Measurements from ENCODE around the gene UROS. TPM values are rescaled to one million over a fixed set of nuclear protein-coding genes. Genes with fewer than 3 reads are reported as not detected.

UROS gene
- total RNA-seq, 1 experiment from 2014 or later = 116 TPM

DNA sequence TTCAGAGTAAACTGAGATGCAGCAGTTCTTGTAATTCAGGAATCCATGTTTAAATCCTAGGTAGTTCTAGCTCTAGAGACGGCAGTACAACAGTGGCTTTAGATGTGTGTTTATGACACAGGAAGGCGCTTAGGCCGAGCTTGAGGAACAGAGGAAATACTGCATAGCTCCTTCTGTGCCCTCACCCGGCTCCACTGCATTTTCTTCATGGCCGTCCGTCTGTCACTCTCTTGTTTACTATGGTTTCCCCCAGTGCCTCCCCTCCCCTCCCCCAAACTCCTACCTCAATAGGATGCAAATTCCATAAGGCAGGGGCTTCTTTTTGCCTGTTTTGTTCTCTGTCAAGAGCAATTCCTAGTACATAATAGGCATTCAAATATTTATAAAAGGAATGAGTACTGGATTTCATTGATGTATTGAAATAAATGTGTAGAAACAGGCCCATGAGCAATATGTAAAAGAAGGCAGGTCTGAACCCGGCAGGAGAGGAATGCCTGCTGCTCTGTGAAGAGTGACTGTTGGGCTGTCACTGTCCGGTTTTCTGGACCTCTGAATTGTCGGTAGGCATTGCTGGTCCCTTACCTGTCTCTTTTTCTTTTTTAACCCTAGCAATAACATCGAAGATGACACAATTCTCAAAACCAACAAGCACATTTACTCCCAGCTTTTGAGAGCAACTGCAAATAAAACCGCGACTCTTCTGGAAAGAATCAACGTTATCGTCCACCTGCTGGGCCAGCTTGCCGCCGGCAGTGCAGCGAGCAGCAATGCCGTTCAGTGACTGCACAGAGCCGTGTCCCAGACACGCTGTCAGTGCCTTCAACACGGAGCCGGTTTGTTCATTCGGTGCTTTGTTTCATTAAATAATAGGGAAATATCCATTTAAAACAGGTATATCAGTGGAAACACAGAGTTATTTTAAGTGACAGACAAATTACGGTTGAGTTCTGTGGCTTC lies 60.1 kb downstream of the UROS start:
- DNase-seq (ENCODE audit: low spot score) = no peak

DNA sequence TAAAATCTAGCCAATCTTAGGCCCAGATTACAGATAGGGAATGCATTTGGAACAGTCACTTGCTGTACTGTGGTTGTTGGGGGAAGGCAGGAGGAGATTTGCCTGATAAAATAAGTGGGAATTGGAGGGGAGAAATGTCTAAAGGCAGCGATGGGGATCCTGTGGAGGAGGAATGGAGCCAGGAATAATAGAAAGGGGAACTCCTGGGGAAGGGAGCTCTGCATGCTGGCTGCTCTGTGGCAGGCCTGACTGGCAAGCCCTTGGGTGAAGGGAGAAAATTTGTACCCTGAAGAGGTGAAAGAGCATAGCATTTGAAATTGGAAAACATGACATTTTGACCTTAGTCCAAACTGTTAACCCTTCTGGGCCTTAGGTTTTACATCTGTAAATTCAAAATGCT lies 61.1 kb downstream of the UROS start:
- no peak for DNase-seq (ENCODE audit: low spot score)

DNA sequence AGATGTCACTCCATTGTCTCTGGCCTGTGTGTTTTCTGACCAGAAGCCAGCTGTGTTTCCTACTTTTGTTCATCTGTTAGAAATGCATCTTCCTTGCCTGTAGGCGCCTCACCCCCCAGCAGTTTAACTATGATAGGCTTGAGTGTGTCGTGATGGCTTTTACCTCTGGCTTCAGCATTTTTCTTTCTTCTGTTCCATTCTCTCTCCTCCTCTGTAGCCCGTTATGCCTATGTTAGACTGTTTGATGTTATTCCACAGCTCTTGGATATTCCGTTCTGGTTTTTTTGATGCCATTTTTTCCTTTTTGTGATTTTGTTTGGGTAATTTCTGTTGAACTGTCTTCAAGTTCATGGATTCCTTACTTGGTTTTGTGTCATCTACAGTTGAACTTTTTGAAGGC lies 65.3 kb downstream of the UROS start:
- no peak for DNase-seq (ENCODE audit: low spot score)

DNA sequence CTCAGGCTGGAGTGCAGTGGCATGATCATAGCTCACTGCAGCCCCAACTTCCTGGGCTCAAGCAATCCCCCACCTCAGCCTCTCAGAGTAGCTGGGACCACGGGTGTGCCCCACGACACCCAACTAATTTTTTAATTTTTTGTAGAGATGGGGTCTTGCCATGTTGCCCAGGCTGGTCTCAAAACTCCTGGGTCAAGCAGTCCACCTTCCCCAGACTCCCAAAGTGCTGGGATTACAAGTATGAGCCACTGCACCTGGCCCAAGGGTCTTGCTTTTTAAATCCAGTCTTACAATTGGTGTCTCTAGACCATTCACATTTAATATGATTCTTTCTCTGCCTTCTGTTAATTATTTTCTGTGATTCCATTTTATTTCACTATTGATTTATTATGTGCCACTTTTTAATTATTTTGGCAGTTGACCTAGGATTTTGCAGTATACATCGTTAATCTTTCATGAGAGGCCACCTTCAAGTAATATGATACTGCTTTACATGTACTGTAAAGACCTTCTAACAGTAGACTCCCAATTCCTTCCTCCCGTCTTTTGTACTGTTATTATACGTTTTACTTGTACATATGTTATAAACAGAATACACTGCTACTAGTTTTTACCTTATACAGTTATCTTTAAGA lies 66.1 kb downstream of the UROS start:
- DNase-seq (ENCODE audit: low spot score) = no peak

DNA sequence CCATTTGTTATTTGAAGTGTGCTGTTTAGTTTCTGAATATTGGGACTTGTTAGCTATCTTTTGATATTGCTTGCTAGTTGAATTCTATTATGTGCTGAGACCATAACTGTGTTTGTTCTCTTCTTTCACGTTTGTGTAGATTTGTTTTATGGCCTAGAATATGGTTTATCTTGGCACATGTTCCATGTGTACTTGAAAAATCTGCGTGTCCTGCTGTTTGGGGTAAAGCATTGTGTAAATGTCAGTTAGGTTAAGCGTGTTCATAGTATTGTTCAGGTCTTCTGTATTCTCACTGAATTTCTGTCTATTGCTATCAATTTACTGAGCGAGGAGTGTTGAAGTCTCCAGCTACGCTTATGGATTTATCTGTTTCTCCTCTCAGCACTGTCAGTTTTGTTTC lies 66.9 kb downstream of the UROS start:
- no peak for DNase-seq (ENCODE audit: low spot score)

DNA sequence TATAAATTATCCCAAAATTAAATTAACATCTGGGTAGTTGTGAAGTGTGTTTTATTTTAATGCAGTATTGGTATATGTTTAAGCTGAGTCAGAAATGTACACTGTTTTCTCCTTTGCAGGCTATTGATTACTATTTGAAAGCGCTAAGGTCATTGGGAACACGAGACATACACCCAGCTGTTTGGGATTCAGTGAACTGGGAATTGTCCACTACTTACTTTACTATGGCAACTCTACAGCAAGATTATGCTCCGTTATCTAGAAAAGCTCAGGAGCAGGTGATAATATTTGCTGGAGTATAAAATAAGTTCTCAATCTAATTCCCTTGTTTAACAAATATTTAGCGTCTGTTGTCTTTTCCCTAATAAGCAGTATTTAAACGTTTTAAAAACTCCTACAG lies 75.6 kb downstream of the UROS start:
- no peak for DNase-seq (ENCODE audit: low spot score)

DNA sequence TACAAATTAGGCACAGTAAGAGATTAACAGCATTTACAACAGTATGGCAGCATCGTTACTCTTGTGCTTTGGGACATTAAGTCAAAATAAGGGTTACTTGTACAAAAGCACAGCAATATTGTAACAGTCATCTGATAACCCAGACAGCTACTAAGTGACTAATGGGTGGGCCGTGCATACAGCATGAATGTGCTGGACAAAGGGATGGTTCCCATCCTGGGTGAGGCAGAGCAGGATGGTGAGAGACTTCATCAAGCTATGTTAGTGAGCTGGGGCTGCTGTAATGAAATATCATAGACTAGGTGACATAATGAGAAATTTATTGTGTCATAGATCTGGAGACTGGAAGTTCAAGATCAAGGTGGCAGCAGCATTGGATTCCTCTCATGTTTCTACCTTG lies 78.1 kb downstream of the UROS start:
- DNase-seq (ENCODE audit: low spot score) = no peak

DNA sequence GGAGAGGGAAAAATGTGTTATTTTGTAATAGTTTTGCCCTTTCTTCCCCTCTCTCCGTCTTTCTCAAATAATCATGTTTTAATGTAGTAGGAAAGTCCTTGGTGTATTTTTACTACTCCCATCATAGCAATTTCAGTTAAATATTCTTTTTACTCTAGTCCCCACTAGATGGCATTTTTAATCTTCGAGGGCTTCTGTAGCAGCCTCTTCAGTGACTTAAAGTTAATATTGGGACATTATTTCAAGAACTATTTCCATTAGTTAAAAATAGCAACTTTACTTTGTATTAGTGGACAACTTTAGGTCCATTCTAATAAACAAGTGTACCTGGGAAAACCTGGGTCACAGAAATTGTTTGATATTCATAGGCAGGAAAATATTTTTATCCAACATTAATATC lies 80.6 kb downstream of the UROS start:
- DNase-seq (ENCODE audit: low spot score) = no peak

DNA sequence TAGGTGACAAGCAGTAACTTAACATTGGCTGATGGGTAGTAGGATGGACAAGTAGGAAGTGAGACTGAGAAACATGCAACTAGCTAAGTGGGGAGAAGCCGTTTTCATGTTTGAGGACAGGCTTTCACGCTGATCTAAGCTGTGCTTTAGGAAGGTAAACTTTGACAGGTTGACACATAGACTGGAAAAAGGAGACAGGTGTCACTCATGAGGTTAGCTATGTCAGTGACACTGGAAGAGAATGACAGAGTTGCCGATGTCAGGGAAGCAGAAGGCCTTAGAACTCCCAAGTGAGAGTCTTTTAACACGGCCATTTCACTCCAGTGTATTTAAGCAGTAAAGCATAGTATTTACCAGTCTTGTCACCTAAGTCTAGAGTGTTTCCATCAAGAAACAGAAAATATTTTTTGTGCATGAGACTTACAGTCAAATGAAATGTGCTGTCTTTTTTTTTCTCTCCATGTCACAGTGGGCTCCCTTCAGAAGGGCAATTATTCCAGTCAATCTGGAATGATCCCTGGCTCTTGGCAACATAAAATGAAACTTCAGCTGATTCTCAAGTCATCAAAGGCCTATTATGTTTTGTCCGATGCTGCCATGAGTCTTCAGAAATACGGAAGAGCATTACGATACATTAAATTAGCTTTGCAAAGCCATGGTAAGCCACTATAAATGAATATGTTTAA lies 82.9 kb downstream of the UROS start:
- no peak for DNase-seq (ENCODE audit: low spot score)

Other genes with a start within 250 kb of the UROS start
- gene TEX36, start 140.1 kb downstream of the UROS start, total RNA-seq (2014; rRNA removed; shearing (Covaris generic)) = not detected in 2 replicates
- 21.2 and 23.2 TPM in 2 replicates for gene EDRF1, start 103.5 kb downstream of the UROS start, total RNA-seq (2014; rRNA removed; shearing (Covaris generic))
- not detected in 2 replicates for gene MMP21, start 47.4 kb downstream of the UROS start, total RNA-seq (2014; rRNA removed; shearing (Covaris generic))
- gene BCCIP, start 288 bp upstream of the UROS start, total RNA-seq (2014; rRNA removed; shearing (Covaris generic)) = 85.1 and 94.4 TPM in 2 replicates
- gene DHX32, start 58.0 kb upstream of the UROS start, total RNA-seq (2014; rRNA removed; shearing (Covaris generic)) = 68.3 and 82.1 TPM in 2 replicates
- 8.4 and 20.8 TPM in 2 replicates for gene FANK1, start 73.3 kb upstream of the UROS start, total RNA-seq (2014; rRNA removed; shearing (Covaris generic))

Measured in H4 (cell line).